AG10803 (cell line): ENCODE data around the gene MYO16.

Experiments
- DNase-seq: peaks from one replicate; pipeline ENCODE4 v3.0.0; 2010; ENCODE audit warnings: low read depth
- H3K4me3 ChIP-seq: 2 replicates; pipeline ENCODE4 v1.5.1; 2011; ENCODE audit warnings: mild to moderate bottlenecking, low read length, control low read depth
- CTCF ChIP-seq: conservative IDR thresholded peaks from 2 replicates; pipeline ENCODE4 v1.5.1; 2011; ENCODE audit warnings: mild to moderate bottlenecking, low read length, control low read depth, inconsistent platforms

MYO16 gene

GRCh38 chr13:108812661-108813060 is 183.2 kb downstream of the MYO16 start:
- no peak for DNase-seq
- no peak overlapping the region for H3K4me3 ChIP-seq
- TF ChIP-seq CTCF = no peak

DNA sequence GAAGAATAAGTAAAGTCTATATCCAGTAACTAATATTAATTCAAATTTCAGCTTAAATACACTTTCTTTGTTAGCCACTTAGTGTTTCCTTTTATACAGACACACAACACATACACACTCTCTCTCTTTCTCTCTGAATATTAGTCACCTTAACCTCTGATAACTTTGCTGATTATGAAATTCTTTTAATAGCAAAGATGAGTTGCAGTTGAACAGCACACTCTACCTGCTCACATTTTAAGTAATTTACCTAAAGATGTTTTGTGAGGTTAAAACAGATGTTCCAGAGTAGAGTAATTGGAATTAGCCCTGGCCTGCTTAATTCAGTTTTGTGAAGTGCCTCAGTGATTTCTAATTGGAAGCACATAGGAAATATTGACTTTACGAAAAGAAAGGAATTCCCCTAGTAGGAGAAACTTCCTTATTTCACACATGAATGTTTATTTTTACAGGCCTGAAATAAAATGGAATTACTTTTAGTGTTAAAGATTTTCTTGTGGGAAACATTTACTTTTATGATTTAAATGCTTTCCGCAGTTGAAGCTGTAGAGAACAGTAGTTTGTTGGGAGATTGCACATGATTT is 184.3 kb downstream of the MYO16 start:
- TF ChIP-seq CTCF = no peak
- H3K4me3 ChIP-seq = no peak overlapping the region
- DNase-seq = no peak

DNA sequence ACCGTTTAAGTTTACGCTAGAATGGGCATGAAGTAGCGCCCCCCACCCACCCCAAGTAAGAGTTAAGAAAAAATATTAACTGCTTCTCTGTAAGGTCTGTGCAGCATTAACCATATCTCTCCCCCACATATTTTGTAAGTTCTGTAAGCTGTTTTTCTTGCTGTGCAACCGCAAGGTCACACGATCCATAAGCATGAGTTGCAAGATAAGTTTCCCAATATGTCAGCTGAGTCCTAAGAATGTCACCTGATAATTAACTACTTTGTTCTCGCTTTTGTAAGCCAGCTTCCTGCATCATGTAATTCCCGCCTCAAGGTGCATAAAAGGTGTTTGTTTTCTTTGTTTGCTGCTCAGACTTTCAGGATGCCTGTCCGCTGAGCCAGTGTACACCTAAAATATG is 187.0 kb downstream of the MYO16 start:
- TF ChIP-seq CTCF = no peak
- no peak for DNase-seq
- no peak overlapping the region for H3K4me3 ChIP-seq

DNA sequence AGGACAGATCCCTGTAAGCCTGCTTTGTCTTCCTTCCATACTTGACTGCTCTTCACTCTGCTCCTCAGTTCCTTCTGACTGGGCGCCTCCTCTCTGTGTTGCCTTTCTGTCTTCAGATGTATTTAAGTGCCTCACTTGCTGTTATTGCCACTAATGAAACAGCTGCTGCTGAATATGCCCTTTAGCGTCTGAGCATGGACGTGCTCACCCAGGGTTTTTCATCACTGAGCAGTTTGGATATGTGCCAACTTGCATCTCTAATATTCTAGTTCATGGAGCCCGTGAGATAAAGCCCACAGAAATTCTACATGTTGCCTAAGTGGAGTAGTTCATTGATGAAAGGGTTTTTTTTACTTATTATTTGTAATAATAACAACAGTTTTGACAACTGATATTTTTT is 198.2 kb downstream of the MYO16 start:
- TF ChIP-seq CTCF = no peak
- DNase-seq = no peak
- H3K4me3 ChIP-seq = no peak overlapping the region

DNA sequence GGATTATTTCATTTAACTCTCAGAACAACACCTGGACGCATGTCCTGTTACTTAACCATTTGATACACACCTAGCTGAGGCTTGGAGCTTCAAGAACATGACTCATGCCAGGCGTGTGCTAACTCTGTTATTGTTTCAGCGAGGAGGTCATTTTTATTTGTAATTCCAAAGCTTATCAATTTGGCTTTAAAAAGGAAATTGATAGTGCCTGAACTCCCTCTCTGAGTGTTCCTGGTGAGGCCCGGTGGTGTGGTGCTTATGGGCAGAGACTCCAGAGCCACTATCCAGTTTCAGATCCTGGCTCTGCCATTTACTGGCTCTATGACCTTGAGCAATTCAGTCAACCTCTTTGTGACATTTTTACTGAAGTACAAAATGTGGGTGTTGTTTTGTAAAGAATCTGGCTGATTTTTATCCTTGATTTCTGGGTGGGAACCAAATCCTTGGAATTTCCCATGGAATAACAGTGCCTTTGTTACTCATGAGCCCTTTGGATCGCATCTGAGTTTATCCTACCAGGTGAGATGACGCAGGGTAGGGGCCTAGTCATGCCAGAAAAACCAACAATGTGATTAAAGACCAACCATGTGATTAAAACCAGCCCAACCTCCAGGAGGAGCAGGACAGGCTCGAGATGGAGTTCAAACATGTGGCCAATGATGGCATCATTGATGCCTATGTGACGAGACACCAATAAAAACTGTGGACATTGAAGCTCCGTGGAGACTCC is 198.8 kb downstream of the MYO16 start:
- TF ChIP-seq CTCF = no peak
- no peak for DNase-seq
- no peak overlapping the region for H3K4me3 ChIP-seq

- no peak overlapping the region for H3K4me3 ChIP-seq
- no peak for DNase-seq
- TF ChIP-seq CTCF = no peak
Measured at GRCh38 chr13:108830916-108831315, 201.5 kb downstream of the MYO16 start.

DNA sequence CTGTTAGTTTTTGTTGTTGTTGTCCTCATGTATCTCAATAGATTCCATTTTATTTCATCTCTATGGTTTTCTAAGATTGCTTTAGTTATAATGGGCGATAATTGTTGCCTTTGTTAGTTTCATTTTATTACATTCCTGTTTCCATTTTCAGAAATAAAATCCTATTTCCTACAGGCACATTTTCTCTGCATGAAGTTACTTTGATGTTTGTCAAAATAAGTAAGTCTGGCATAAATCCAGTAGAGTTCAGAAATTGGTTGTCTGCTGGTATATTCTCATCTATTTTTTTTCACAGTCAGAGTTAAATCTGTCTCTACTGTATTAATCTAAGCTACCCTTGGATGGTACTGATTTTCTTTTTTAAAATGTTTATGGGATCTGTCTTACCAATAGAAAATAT is 204.1 kb downstream of the MYO16 start:
- DNase-seq = no peak
- no peak for TF ChIP-seq CTCF
- no peak overlapping the region for H3K4me3 ChIP-seq
